Retina (tissue), 1 donor: ENCODE results near the gene BMP7.

ENCODE experiments used
- DNase-seq: peaks from one replicate; pipeline ENCODE4 v3.0.0-alpha.2; 2016

The BMP7 gene

DNA sequence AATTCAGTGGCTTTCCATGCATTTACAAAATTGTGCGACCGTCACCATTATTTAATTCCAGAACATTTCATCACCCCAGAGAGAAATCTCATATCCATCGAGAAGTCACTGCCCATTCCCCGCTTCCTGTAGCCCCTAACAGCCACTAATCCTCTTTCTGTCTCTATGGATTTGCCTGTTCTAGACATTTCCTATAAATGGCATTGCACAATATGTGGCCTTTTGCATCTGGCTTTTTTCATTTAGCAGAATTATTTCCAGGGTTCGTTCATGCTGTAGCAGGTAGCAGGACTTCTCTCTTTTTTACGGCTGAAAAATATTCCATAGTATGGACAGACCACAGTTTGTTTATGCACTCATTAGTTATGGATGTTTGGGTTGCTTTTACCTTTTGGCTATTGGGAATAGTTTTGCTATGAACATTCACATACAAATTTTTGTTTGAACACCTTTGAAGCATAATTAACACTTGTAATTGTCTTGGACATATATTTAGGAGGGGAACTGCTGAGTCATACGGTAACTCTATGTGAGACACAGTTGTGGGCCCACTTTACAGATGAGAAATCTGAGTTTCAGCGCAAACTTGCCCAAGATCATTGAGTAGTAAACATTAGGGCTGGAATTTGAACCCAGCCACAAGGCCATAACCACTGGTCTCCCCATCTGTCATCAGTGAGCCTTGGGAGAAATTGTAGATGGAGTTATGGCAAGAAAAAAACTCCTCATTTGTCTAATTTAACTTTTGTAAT, 126.9 kb downstream of the BMP7 start:
- no peak for DNase-seq

DNA sequence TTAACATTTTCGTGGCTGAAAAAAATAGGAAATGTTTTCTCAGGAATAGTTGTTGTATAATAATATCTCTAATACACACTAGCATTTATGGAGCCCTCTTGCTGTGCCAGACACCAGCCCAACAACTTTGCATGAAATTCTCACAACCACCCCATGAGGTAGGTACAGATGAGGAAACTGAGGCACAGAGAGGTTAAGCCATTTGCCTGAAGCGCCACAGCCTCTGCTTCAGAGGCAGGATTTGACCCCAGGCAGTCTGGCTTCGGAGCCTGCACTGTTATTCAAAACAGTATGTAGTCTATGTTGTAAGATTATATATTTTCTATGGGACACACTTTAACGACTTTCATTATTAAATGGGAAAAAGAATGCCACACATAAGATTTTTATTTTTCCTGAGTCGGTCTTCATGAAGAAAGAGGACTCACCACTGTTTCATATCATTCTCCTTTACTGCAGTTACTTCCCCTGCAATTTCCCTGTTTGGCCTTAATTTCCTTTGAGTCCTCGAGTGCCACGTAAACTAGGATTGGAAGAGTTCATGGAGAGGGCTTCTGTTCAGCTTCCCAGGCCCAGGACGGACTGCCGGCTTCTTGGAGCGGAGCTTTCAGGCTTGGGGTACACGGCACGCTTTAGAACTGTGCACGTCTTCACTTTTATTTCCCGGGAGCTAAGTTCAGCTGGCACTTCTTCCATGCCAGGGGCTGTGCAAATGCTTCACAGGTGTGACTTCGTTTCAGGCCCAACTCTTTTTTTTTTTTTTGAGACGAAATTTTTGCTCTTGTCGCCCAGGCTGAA, 128.0 kb downstream of the BMP7 start:
- no peak for DNase-seq

DNA sequence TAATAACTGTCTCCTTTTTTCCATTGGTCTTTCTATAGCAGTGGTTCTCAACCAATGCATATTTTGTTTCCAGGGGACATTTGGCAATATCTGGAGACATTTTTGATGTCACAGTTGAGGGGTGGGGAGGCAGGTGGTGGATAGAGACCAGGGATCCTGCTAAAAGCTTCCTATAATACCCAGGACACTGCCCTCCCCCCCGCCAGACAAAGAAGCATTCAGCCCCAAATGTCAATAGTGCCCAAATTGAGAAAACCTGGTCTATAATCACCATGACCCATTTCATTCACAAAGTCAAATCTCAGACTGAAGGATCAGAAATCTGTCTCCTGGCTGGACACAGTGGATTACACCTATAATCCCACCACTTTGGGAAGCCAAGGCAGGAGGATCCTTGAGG, 128.8 kb downstream of the BMP7 start:
- no peak for DNase-seq

DNA sequence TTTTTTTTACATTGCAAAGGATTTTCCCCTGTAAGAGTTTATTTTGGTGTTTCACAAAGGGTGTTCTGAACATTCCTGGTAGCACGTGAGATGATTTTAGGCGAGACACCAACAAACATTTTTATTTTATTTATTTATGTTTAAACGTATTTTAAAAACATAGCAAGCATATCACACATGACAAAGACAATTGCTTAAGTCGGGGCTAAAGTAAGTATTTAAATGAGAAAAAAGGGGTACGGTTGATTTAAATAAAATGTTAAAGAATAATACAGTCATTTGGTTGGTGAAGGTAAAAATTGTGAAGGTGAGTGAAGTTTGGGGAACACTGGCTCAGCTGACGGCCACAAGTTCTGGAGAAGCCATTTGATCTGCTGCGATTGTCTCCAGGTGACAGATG, 129.7 kb downstream of the BMP7 start:
- no peak for DNase-seq

DNA sequence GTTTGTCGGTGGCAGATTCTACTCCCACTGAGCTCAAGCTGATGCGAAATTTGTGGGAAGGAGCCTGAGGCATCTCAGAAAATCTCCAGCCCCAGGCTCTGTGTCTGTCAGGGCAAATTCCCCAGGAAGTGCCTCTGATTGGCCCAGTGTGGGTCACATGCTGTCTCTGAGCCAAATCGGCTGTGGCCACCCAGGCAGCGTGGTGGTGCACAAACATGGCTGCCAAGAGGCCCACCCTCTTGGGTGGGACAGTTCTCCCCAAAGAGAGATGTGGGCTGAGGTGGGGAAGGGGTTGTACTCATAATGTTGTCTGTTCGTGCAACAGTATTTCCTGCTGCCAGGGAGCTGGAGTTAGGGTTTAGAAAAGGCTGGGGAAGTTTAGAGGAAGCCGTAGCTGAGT, 130.6 kb downstream of the BMP7 start:
- no peak for DNase-seq

DNA sequence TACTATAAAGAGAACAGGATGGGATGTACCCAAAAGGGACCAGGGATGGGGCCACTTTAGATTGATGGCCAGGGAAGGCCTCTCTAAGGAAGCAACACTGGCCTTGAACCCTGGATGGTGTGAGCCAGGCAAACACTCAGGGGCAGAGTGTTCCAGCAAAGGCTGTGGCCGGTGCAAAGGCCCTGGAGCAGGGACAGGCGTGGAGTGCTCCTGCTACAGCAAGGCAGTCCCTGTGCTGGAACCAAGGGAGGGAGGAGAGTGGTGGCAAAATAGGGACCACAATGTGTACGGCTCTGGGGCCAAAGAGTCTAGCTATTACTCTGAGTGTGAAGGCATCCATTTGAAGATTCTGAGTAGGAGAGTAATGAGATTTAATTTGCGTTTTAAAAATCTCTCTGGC, 131.6 kb downstream of the BMP7 start:
- no peak for DNase-seq

DNA sequence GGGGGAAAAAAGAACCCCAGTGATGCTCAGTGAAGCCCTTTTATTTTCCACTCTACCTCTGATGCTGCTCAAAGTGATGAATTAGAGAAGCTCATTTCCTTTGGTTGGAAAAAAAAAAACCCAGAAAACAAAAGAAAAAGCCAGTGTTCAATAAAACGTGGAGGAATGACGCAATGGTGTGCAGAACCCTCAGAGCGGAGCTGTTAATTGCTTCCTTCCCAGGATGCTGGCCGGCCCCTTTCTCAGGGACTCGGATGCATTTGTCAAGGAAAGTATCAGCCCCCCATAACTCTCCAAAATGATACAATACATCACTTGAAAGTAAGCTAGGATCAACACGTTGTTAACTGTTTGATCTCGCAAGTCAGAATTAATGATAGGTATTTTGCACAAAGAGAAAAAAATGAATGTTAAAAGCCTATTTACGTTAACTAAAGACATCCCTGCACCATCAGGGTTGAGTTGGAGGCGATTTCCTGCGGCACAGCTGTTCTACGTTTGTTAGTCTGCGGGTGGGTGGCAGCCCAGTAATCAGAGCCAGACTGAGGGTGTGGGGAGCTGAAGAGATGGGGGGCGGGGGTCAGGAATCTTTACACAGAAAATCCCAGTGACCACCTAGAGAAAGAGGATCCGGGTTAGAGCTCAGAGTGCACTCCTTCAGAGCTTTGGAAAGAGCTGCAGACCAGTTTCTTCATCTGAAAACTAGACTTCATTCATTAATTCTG, 132.4 kb downstream of the BMP7 start:
- DNase-seq = no peak

DNA sequence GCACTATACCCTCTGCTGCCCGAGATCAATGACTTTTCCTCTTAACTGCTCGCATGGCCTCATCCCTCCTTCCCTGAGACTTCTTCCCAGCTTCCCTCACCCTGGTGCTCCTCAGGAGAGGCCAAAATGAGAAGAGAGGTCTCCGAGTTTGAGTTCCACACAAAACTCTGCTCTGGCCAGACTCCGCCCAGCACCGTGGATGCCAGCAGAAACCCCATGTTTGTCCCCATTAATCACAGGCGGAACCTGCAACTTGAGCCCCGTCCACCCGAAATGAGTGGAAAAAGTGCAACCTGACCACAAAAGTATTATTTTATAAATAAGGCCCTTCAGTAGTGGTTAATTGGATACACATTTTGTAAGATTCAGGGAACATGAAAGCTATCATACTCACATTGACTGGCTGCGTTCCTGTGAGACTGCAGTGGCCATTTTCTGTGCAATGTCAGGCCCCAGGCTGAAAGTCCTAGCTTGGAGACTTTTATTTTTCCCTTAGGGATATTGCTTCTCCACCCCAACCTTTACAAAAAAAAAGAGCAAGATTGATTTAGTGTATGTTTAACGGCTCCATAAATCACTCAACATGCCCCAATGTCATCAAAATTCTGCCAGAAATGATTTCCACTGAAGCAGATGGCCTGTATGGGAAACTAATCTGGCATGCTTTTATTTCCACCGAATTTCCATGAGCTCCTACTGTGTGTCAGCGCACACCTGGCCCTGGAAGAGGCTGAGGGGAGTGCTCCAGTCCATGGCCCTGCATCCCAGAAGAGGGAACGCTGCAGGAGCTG, 134.6 kb downstream of the BMP7 start:
- DNase-seq = no peak

DNA sequence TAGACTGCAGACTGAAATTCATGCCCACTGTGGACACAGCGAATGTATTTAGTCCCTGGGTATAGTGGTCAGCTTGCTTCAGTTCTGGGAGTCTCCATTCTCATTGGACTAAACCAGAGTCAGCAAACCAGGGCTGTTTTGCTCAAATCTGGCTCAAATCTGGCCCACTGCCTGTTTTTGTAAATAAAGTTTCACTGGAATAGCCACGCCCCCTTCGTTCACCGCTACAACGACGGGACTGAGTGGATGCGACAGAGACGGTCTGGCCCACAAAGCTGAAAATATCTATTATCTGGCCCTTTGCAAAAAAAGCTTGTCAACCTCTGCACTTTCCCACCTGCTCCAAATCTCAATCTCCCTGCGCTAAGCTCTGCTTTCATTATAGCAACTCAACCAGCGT, 135.4 kb downstream of the BMP7 start:
- DNase-seq = no peak

DNA sequence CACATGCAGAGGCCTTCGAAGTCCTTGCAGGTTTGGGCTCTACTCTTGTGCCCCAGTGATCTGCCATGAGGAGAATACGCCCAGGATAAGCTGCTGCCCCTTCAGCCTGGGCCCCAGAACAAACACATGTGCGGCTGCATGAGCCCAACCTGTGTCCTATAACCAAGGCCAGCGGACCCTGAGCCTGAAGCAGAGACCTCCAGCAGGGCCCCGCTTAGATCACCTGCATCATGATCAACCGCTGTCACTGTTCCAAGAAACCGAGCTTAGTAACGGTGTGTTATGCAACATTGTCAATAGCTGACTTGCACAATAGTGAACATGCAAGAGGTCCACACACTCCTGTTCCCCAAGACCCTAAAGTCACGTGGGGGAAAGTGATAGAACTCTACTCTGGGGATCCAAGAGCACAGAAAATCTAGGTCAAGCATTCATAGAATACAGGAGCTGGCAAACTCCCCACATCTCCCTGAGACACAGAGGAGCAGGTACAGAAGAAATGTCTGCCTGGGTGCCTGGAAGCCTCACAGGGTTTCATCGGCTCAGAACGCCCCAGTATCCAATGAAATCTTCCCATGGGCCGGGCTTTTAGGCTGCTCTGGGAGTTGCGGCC, 136.2 kb downstream of the BMP7 start:
- DNase-seq = no peak

DNA sequence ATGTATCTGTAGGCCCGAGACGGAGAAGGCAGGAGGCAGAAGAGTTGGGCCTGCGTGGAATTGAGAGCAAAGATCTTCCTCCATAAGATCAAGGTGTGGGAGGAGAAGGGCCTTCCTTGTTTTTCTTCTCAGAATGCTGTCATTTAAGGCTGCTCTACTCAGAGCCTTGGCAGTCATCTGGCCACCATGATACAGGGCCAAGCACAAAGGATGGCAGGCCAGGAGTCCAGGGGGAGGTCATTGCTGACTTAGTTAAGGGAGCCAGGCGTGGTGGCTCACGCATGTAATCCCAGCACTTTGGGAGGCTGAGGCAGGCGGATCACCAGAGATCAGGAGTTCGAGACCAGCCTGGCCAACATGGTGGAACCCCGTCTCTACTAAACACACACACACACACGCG, 137.1 kb downstream of the BMP7 start:
- no peak for DNase-seq

DNA sequence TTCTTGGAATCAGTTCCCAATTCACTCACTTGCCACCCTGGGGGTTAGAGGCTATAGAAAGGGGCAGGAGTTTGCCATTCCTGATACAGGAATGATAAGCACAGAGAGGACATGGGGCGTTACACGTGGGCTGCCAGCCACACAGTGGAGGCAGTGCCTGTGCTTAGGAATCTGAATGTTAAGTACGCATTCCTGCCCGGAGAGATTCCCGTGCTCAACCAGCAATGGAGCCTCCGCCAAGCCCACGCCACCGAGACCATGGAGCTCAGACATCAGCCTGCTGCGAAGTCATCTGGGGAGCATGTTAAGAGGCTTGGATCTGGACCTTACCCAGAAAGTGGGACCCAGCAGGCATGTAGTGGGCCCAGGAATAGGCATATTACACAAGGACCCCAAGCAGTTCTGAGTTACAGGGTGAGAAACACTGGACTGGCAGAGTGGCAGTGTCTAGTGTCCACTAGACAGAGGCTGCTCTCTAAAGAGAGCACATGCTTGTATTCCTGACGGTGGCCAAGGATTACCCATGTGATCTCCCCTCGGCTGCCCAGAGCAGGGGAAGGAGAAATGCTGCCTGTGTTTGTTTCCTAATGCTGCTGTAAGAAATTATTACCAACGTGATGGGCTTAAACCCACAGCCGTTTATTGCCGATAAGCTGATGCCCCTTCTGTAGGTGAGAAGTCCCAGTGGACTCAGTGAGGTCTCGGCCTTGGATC, 138.2 kb downstream of the BMP7 start:
- DNase-seq = no peak

DNA sequence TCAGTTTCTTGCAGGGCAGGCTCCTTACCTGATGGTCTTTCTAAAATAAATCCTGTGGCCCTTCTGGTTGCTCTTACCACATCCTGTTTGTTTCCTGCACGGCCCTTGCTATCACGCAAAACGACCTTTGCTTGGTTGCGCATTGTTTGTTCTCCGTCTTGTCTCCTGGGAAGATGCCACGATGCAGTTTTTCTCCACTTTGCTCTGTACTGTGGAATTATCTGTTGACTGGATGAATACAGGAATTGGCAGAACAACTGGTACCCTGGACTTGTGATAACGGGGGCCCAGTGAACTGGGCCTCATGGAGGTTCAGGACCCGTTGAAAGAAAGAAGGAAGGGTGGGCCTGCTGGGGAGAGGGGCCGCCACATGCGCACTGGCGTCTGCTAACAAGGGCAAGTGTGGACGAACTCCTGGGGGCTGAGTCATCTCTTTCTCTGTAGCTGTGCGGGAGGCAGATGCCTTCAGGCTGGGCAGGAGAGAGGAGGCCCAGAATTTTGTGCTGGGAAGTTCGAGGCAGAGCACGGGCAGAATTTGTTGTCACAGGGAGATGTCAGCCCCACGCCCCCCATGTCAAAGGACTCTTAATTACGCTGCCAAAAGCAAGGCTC, 139.9 kb downstream of the BMP7 start:
- DNase-seq = no peak

DNA sequence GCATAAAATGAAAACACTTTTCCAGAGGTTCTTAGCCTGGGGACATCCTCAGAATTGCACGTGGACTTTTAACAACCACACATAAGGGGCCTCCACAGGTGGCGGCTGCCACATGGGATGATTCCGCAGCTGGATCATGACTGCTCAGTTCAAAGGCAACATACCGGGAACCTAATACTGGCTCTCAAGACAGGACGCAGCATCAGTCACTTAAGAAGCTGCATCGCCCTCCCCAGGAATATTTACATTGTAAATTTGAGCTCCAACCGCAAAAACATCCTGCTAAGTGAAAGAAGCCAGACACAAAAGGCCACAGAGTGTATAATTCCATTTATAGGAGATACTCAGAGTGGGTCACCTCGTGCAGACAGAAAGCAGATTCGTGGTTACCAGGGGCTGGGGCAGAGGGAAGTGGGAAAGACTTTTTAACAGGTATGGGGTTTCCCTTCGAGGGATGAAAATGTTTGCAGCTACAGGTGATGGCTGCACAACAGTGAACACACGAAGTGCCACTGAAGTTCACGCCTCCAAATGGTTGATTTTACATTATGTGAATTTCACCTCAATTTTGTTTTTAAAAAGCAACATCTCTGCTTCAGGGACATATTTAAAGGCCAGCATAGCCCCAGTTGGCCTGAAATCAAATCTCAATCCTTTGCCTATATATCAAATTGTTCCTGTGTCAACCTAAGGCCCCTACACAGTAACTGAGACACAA, 141.5 kb downstream of the BMP7 start:
- DNase-seq = no peak

DNA sequence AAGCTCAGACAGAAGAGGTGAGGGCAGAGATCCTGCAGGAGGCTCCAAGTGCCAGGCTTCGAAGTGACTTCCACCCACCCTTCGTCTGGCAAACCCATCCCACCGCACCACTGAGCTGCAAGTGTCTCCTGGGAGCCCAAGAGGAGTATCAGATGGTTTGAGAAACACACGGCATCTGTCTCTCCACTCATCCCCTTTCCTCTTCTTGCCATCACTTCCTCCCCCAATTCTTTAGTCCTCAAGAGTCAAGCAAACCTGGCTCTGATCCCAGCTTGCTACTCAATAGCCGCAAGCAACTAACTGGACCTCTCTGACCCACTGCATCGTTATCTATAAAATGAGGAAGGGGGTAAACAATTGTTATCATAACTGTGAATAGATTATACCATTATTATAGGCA, 142.1 kb downstream of the BMP7 start:
- no peak for DNase-seq

DNA sequence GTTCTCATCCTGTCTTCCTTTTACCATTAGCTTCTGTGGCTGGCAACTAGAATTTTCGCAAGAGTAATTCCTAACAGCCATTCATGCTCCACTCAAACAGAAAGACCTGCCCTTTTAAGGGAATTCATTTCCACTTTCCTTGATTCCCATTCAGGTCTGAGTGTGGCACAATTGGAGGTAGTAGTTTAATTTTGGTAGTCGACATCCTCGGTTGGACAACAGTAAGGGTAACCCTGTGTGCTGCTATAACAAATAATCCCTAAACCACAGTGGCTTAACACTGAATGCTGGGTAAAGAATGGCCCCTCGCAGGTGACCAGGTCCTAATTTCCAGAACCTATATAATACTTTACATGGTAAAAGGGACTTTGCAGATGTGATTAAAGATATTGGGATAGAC, 142.9 kb downstream of the BMP7 start:
- no peak for DNase-seq

DNA sequence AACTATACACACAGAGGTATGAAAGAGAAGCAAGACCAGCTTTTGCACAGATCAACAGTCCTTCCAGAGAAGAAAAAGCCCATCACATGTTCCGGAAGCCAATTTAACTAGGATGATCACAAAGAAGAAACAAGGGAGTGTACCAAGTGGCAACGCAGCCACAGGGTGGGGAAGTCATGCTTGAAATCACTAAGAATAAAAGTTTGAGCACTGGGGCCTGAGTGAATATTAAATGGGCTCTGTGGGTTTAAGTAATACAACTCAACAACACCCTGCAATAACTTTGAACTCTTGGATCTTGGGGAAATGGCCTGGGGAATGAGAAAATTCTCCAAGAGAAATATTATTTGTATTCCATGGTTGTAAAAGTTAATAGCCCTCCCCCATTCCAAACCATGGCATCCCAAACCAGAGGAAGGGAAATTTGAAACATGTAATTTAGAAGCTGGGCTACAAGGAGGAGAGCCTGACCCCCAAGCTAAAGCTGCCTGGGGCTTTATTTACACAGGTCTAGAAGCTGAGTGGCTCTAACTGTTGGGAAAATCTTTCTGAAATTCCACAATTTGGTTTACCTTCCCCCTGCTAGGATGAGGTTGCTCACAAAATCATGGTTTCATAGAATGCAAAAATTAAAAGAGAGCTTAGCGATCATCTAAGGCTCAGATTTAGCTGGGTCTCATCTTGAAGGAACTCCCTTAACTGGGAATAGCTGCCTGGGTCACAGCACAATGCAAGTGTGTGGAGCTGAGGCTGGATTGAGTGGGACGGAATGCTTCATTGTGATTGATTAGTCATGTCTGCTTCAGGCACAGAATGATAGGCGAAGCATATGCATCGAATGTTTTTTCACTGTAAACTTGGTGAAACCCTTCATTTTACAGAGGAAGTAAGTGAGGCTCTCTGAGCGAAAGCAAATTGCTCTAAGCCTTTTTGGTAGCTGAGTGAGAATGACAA, 143.6 kb downstream of the BMP7 start:
- DNase-seq = no peak

DNA sequence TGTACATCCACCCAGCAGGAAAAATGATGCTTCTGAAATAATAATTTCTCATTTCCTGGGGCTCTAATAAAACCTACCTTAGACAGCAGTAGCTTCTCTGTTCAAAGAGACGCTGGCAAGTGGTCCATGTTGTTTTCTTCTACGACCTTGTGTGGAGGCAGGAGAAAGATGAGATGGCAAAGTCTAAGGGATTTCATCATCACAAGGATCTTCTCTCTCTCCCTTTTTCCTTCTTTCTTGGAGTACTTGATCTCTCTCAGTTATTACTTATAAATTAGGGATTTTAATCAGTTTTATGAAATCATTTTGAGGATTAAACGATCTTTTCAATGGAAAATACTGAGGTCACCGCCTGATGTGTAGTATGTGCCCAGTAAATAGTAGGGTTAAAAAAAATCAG, 147.5 kb downstream of the BMP7 start:
- no peak for DNase-seq
